Measurements from ENCODE around the gene FAM43B. TPM values are rescaled to one million over a fixed set of nuclear protein-coding genes. Genes with fewer than 3 reads are reported as not detected.

FAM43B gene
- total and polyA plus RNA-seq, 10 of the 15 experiments (the other 5 are each of a cell fraction or from before 2014, with no cell fraction given) = not detected

- no peaks in the 10 kb centered on the region for H3K9me3 ChIP-seq (replicated peaks; ENCODE audit: control insufficient read depth, insufficient read depth, low read length)
- H3K4me2 ChIP-seq (ENCODE audit: control insufficient read depth, insufficient read depth) = no peak overlapping the region
- DNase-seq (ENCODE audit: low read depth, low spot score) = no peak
- no TSS peak for BruUV-seq (replicated peaks)
- POLR2A ChIA-PET = no interaction called here
- CTCF ChIA-PET = interaction anchor here (1.0 to 2.1 kb wide), 4 partner anchors 13 to 115 kb away, joined by 3 to 9 read pairs (median 4); partner anchors contain the start of gene PINK1
- no peaks in the 10 kb centered on the region for H3K27me3 ChIP-seq (replicated peaks in 1 of 2; ENCODE audit: control insufficient read depth in 2 of 2, insufficient read depth in 2 of 2, low read length in 1 of 2)
- H3K9ac ChIP-seq (ENCODE audit: control insufficient read depth, insufficient read depth, low read length) = no peak overlapping the region
- H2AFZ ChIP-seq (ENCODE audit: control insufficient read depth, low read depth, low read length) = no peak overlapping the region
- TF ChIP-seq MXI1 (IDR thresholded peaks at IDR 0.05; ENCODE audit: low read depth, low read length) (no peak), ATF2 (IDR thresholded peaks at IDR 0.05; ENCODE audit: low read length) (no peak), ZNF687 (IDR thresholded peaks at IDR 0.05) (no peak), ELK1 (IDR thresholded peaks at IDR 0.05; ENCODE audit: low read depth, low read length) (no peak), POU2F2 (IDR thresholded peaks at IDR 0.05; ENCODE audit: borderline replicate concordance, low read depth, low read length) (no peak), NFIC (IDR thresholded peaks at IDR 0.05; ENCODE audit: low read depth, low read length) (no peak), NR2C2 (IDR thresholded peaks at IDR 0.05; ENCODE audit: borderline replicate concordance, control insufficient read depth, insufficient read length, low read depth) (no peak), FOXM1 (IDR thresholded peaks at IDR 0.05; ENCODE audit: low read depth, low read length) (no peak), CBX5 (IDR thresholded peaks at IDR 0.05; ENCODE audit: low read depth) (no peak), TBL1XR1 (IDR thresholded peaks at IDR 0.05; ENCODE audit: low read depth, low read length) (no peak), RB1 (IDR thresholded peaks at IDR 0.05; ENCODE audit: borderline replicate concordance) (no peak)
- no peak for ATAC-seq
- no peaks in the 10 kb centered on the region for H3K36me3 ChIP-seq (ENCODE audit: control insufficient read depth in 2 of 2, insufficient read depth in 2 of 2, low read length in 1 of 2)
- intact Hi-C loops (cut with micrococcal nuclease; ENCODE audit: unreplicated experiment) = no loop called here
- H3K79me2 ChIP-seq (ENCODE audit: control insufficient read depth, insufficient read depth, low read length) = no peaks in the 10 kb centered on the region
- FAIRE-seq = no peak
- no peaks in the 10 kb centered on the region for H3K4me1 ChIP-seq (ENCODE audit: control insufficient read depth, insufficient read depth, low read length)
- H4K20me1 ChIP-seq (ENCODE audit: control insufficient read depth, insufficient read depth) = no peaks in the 10 kb centered on the region
- no peak overlapping the region for H3K4me3 ChIP-seq
- H3K27ac ChIP-seq (ENCODE audit: control insufficient read depth, insufficient read depth) = no peak overlapping the region
- SMC1A ChIA-PET (ENCODE audit: uncharacterized antibody, unreplicated experiment) = no interaction called here
- RAD21 ChIA-PET (ENCODE audit: unreplicated experiment) = no interaction called here
- WGBS (ENCODE audit: insufficient coverage, insufficient replicate concordance, low lambda C conversion rate, missing lambda C conversion rate) = 35% methylated on average over 6 of the region's 6 CpGs
- in situ Hi-C loops (cut with MboI) = loop anchor here (10.0 kb wide), 1 partner anchor 659 kb away; no protein-coding TSS in a partner anchor
Observed at GRCh38 chr1:20526267-20526666, 26.1 kb upstream of the FAM43B start.

Measured in GM12878 (cell line).